ENCODE measurements around the gene HK3. TPM values are rescaled to one million over a fixed set of nuclear protein-coding genes. Genes with fewer than 3 reads are reported as not detected.

The HK3 gene
- polyA plus RNA-seq, 2 donors = 0.49 to 1.6 TPM

DNA sequence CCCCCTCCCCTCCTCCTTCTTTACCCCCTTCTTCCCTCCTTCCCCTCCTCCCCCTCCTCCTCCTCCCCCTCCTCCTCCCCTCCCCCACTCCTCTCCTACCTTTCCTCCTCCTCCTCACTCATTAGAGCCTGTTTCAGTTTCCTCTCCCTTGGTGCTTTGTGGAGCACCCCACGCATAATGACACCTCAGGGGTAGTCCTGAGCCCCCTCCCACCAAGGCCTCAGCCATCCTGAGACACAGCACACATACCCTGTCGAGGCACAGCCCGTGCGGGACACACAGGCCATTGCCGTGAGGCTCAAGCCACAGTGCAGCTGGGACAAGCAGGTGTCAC is 35.4 kb downstream of the HK3 start:
- H3K4me3 ChIP-seq (ENCODE audit: low read depth in 1 of 2, low read length in 2 of 2) = no peak overlapping the region
- no peak overlapping the region for H3K27ac ChIP-seq (ENCODE audit: low read depth in 2 of 2, low read length in 1 of 2)
- WGBS, 2 donors = 40 to 49% methylated on average over 5 of the region's 5 CpGs
- no peaks in the 10 kb centered on the region for H3K36me3 ChIP-seq (ENCODE audit: control insufficient read depth in 2 of 2, insufficient read depth in 2 of 2, low read length in 1 of 2)
- H3K9me3 ChIP-seq (ENCODE audit: control insufficient read depth in 2 of 2, insufficient read depth in 1 of 2, low read depth in 1 of 2, low read length in 1 of 2) = no peaks in the 10 kb centered on the region
- H3K27me3 ChIP-seq (ENCODE audit: control insufficient read depth in 1 of 2, insufficient read depth in 2 of 2, low read length in 2 of 2) = peaks cover 0 to 7% of the 10 kb centered on the region in 2 donors
- H3K4me1 ChIP-seq (ENCODE audit: control insufficient read depth in 2 of 2, insufficient read depth in 2 of 2, low read length in 1 of 2) = no peaks in the 10 kb centered on the region

DNA sequence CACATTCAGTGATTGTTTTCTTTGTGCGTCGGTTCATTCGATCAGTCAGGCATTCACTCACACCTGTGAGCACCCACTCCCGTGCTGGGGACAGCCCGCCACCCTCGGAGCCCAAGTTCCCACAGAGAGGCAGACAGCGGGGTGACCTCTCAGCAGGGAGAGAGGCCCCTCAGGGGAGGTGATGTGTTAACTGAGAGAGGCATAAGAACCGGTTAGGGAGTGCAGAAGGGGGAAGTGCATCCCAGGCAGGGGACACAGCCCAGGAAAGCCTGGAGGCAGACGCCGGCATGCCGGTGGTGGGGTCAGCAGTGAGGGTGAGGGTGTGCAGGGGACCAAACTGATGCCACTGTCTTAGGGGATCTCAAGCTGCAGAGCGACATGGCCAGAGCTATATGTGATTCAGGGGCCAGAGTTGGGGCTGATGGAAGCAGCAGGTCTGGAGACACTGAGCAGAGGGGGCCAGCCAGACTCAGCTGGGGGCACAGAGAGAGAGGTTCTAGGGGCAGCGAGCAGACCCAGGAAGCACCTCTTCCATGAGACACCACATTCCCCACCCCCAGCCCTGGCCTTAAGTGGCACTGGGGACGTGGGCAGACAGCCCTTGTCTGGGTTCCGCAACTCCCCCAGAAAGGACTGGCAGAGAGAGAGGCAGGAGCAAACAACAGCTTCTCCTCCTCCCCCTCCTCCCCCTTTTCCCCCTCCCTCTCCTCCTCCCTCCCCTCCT is 35.9 kb downstream of the HK3 start:
- H3K4me1 ChIP-seq (ENCODE audit: control insufficient read depth in 2 of 2, insufficient read depth in 2 of 2, low read length in 1 of 2) = no peaks in the 10 kb centered on the region
- H3K36me3 ChIP-seq (ENCODE audit: control insufficient read depth in 2 of 2, insufficient read depth in 2 of 2, low read length in 1 of 2) = no peaks in the 10 kb centered on the region
- no peaks in the 10 kb centered on the region for H3K9me3 ChIP-seq (ENCODE audit: control insufficient read depth in 2 of 2, insufficient read depth in 1 of 2, low read depth in 1 of 2, low read length in 1 of 2)
- no peak overlapping the region for H3K4me3 ChIP-seq (ENCODE audit: low read depth in 1 of 2, low read length in 2 of 2)
- 12 to 14% methylated on average over 13 to 15 of the region's 15 CpGs for WGBS, 2 donors
- no peak overlapping the region for H3K27ac ChIP-seq (ENCODE audit: low read depth in 2 of 2, low read length in 1 of 2)
- peaks cover 0 to 7% of the 10 kb centered on the region in 2 donors for H3K27me3 ChIP-seq (ENCODE audit: control insufficient read depth in 1 of 2, insufficient read depth in 2 of 2, low read length in 2 of 2)

DNA sequence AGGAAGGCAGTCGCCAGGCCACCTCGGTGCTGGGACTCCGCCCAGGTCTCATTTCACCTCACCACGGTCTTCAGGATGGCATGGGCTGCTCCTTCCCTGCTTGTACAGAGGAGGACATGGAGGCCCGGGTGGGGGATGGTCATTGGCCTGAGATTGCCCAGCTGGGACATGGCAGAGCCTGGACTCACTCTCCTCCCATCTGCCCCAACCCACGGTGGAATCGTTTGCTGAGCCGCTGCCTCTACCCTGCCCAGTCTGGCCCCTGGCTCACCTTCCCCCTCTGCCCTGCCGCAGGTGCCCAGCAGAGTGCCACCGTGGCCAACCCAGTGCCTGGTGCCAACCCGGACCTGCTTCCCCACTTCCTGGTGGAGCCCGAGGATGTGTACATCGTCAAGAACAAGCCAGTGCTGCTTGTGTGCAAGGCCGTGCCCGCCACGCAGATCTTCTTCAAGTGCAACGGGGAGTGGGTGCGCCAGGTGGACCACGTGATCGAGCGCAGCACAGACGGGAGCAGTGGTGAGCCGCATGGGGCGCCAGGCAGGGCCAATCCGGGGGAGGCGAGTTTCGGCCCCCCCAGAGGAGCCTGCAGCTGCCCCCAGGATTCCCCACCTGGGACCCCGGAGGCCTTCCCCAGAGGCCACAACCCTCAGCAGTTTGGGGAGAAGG is 36.7 kb downstream of the HK3 start:
- H3K36me3 ChIP-seq (ENCODE audit: control insufficient read depth in 2 of 2, insufficient read depth in 2 of 2, low read length in 1 of 2) = no peaks in the 10 kb centered on the region
- WGBS, 2 donors = 55 to 56% methylated on average over 24 to 28 of the region's 28 CpGs
- peaks cover 0 to 7% of the 10 kb centered on the region in 2 donors for H3K27me3 ChIP-seq (ENCODE audit: control insufficient read depth in 1 of 2, insufficient read depth in 2 of 2, low read length in 2 of 2)
- peaks cover 0 to under 1% of the 10 kb centered on the region in 2 donors for H3K9me3 ChIP-seq (ENCODE audit: control insufficient read depth in 2 of 2, insufficient read depth in 1 of 2, low read depth in 1 of 2, low read length in 1 of 2)
- H3K4me1 ChIP-seq (ENCODE audit: control insufficient read depth in 2 of 2, insufficient read depth in 2 of 2, low read length in 1 of 2) = no peaks in the 10 kb centered on the region
- no peak overlapping the region for H3K27ac ChIP-seq (ENCODE audit: low read depth in 2 of 2, low read length in 1 of 2)
- no peak overlapping the region for H3K4me3 ChIP-seq (ENCODE audit: low read depth in 1 of 2, low read length in 2 of 2)

DNA sequence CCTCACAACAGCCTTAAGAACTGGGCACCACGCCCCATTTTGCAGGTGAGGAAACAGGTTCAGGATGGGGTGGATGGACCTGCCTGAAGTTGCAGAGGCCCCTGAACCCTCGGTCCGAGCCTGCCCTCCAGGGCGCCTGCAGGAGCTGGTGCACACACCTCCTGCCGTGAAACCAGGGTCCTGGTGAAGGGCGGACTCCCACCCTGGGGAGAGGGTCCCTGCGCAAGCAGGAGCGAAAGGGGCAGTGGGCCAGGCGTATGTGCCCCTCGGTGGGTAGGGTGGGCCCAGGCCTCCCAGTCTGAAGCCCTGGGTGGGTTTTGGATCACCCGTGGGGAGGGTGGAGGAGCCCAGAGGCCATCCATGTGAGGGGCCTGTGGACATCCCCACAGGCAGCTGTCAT is 37.9 kb downstream of the HK3 start:
- Histone ChIP-seq H3K27me3 (ENCODE audit: control insufficient read depth in 1 of 2, insufficient read depth in 2 of 2, low read length in 2 of 2) (peaks cover 0 to 7% of the 10 kb centered on the region in 2 donors), H3K4me1 (ENCODE audit: control insufficient read depth in 2 of 2, insufficient read depth in 2 of 2, low read length in 1 of 2) (no peaks in the 10 kb centered on the region), H3K9me3 (ENCODE audit: control insufficient read depth in 2 of 2, insufficient read depth in 1 of 2, low read depth in 1 of 2, low read length in 1 of 2) (peaks cover 0 to 2% of the 10 kb centered on the region in 2 donors), H3K4me3 (ENCODE audit: low read depth in 1 of 2, low read length in 2 of 2) (no peak overlapping the region), H3K27ac (ENCODE audit: low read depth in 2 of 2, low read length in 1 of 2) (no peak overlapping the region), H3K36me3 (ENCODE audit: control insufficient read depth in 2 of 2, insufficient read depth in 2 of 2, low read length in 1 of 2) (no peaks in the 10 kb centered on the region)
- WGBS, 2 donors = 80 to 89% methylated on average over 11 of the region's 11 CpGs

DNA sequence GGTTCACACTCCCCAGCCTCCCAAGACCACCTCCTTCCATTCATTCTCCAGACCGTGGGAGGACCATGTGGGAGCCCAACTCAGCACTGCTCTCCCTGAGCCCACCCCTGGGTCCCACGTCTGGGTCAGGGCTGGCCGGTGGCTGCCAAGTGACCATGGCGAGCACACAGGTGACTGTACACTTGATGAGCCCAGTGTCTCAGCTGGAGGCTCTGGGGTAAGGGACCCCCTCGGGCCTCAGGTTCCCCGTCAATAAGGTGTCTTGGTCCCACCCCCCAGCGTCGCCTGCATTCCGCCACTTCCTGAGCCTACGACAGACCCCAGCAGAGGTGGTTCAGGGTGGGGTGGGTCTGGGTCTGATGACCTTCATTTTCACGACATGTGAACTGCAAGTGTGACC is 38.8 kb downstream of the HK3 start:
- Histone ChIP-seq H3K9me3 (ENCODE audit: control insufficient read depth in 2 of 2, insufficient read depth in 1 of 2, low read depth in 1 of 2, low read length in 1 of 2) (peaks cover 0 to 2% of the 10 kb centered on the region in 2 donors), H3K27me3 (ENCODE audit: control insufficient read depth in 1 of 2, insufficient read depth in 2 of 2, low read length in 2 of 2) (peaks cover 0 to 7% of the 10 kb centered on the region in 2 donors), H3K4me1 (ENCODE audit: control insufficient read depth in 2 of 2, insufficient read depth in 2 of 2, low read length in 1 of 2) (no peaks in the 10 kb centered on the region), H3K27ac (ENCODE audit: low read depth in 2 of 2, low read length in 1 of 2) (no peak overlapping the region), H3K36me3 (ENCODE audit: control insufficient read depth in 2 of 2, insufficient read depth in 2 of 2, low read length in 1 of 2) (no peaks in the 10 kb centered on the region), H3K4me3 (ENCODE audit: low read depth in 1 of 2, low read length in 2 of 2) (no peak overlapping the region)
- 71 to 74% methylated on average over 11 of the region's 11 CpGs for WGBS, 2 donors

DNA sequence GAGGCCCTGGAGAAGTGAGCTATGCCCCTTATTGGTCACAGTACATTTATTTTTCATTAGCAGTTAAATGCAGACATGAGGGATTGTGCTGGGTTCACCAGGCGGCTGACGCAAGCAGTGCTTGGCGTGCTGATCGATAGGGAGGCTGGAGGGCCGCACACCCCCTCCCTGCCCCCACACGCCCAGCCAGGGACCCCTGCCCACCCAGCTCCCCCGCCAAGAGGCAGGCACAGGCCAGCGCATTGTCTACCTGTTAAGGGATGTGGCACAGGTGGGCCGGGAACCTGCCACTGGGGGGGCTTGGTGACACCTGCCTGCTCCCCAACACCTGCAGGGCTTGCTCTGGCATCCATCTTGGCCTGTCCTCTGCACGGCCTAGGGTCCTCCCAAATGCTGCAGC is 39.2 kb downstream of the HK3 start:
- H3K4me1 ChIP-seq (ENCODE audit: control insufficient read depth in 2 of 2, insufficient read depth in 2 of 2, low read length in 1 of 2) = no peaks in the 10 kb centered on the region
- H3K27me3 ChIP-seq (ENCODE audit: control insufficient read depth in 1 of 2, insufficient read depth in 2 of 2, low read length in 2 of 2) = peaks cover 0 to 7% of the 10 kb centered on the region in 2 donors
- H3K27ac ChIP-seq (ENCODE audit: low read depth in 2 of 2, low read length in 1 of 2) = no peak overlapping the region
- H3K9me3 ChIP-seq (ENCODE audit: control insufficient read depth in 2 of 2, insufficient read depth in 1 of 2, low read depth in 1 of 2, low read length in 1 of 2) = peaks cover 0 to 2% of the 10 kb centered on the region in 2 donors
- no peak overlapping the region for H3K4me3 ChIP-seq (ENCODE audit: low read depth in 1 of 2, low read length in 2 of 2)
- H3K36me3 ChIP-seq (ENCODE audit: control insufficient read depth in 2 of 2, insufficient read depth in 2 of 2, low read length in 1 of 2) = no peaks in the 10 kb centered on the region
- WGBS, 2 donors = 54 to 63% methylated on average over 10 of the region's 10 CpGs

DNA sequence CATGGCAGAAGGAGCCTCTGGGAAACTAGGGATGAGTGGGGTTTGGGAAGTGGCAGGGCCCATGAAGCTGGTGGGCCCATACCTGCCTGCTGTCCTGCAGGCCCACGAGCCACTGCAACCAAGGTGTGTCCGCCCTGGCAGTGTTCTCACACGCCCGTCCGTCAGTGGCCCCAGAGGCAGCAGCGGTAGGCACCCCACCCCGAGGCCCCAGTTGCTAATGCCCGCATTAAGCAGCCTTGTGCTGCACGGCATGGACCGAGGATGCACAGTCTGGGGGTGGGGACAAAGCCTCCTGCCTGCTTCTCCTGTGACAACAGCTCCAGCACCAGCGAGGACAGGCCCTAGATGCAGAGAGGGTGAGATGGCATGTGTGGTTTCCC is 41.3 kb downstream of the HK3 start:
- no peaks in the 10 kb centered on the region for H3K4me1 ChIP-seq (ENCODE audit: control insufficient read depth in 2 of 2, insufficient read depth in 2 of 2, low read length in 1 of 2)
- H3K27me3 ChIP-seq (ENCODE audit: control insufficient read depth in 1 of 2, insufficient read depth in 2 of 2, low read length in 2 of 2) = peaks cover 0 to 7% of the 10 kb centered on the region in 2 donors
- peaks cover 0 to 2% of the 10 kb centered on the region in 2 donors for H3K9me3 ChIP-seq (ENCODE audit: control insufficient read depth in 2 of 2, insufficient read depth in 1 of 2, low read depth in 1 of 2, low read length in 1 of 2)
- 66 to 69% methylated on average over 11 of the region's 11 CpGs for WGBS, 2 donors
- H3K27ac ChIP-seq (ENCODE audit: low read depth in 2 of 2, low read length in 1 of 2) = no peak overlapping the region
- no peak overlapping the region for H3K4me3 ChIP-seq (ENCODE audit: low read depth in 1 of 2, low read length in 2 of 2)
- H3K36me3 ChIP-seq (ENCODE audit: control insufficient read depth in 2 of 2, insufficient read depth in 2 of 2, low read length in 1 of 2) = no peaks in the 10 kb centered on the region

DNA sequence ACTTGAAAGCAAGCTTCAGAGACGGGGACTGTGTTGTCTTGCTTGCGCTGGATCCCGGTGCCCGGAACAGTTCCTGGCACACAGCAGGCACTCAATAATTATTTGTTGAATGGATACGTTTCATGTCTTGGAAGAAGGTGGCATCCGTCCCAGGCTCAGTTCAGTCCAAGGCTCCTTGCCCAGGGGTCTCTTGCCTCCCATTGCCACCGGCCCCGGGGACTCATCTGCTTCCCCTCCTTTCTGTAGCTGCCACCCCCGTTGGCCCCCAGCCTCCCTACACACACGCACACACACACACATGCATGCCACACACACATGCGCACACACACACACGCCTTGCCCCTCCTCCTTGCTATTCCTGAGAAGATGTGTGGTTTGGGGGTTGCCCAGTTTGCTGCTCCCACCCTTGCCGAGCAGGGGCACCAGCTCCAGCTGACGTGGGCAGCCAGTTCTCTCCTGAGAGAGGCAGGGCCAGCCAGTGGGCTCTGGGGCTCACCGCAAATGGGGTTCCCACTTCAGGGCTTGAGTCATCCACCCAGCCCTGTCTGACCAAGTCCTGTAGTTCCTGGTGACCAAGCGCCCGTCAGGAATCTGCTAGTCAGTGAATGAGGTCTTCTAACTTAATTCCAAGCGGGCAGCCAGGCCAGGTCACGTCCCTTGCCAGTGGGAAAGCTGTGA is 41.8 kb downstream of the HK3 start:
- Histone ChIP-seq H3K9me3 (ENCODE audit: control insufficient read depth in 2 of 2, insufficient read depth in 1 of 2, low read depth in 1 of 2, low read length in 1 of 2) (peaks cover 0 to 2% of the 10 kb centered on the region in 2 donors), H3K27me3 (ENCODE audit: control insufficient read depth in 1 of 2, insufficient read depth in 2 of 2, low read length in 2 of 2) (peaks cover 0 to 4% of the 10 kb centered on the region in 2 donors), H3K4me1 (ENCODE audit: control insufficient read depth in 2 of 2, insufficient read depth in 2 of 2, low read length in 1 of 2) (no peaks in the 10 kb centered on the region), H3K27ac (ENCODE audit: low read depth in 2 of 2, low read length in 1 of 2) (no peak overlapping the region), H3K36me3 (ENCODE audit: control insufficient read depth in 2 of 2, insufficient read depth in 2 of 2, low read length in 1 of 2) (no peaks in the 10 kb centered on the region), H3K4me3 (ENCODE audit: low read depth in 1 of 2, low read length in 2 of 2) (no peak overlapping the region)
- 49 to 61% methylated on average over 19 of the region's 19 CpGs for WGBS, 2 donors

DNA sequence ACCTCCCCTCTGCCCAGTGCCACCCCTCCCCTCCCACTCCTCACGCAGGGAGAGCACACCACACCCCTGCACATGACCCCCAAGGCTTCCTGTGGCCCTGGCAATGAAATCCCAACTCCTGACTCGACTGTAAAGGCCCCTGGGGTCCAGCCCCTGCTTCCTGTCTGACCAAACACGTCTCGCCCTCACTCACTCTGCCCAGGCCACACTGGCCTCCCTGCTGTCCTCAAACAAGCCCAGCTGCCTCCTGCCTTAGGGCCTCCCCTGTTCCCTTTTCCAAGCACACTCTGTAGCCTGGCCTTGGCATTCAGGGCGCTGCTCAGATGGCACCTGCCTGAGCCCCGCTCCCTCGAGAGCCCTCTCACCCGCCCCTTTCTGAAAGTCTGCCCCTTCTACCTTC is 42.4 kb downstream of the HK3 start:
- Histone ChIP-seq H3K36me3 (ENCODE audit: control insufficient read depth in 2 of 2, insufficient read depth in 2 of 2, low read length in 1 of 2) (no peaks in the 10 kb centered on the region), H3K27ac (ENCODE audit: low read depth in 2 of 2, low read length in 1 of 2) (no peak overlapping the region), H3K4me3 (ENCODE audit: low read depth in 1 of 2, low read length in 2 of 2) (no peak overlapping the region), H3K4me1 (ENCODE audit: control insufficient read depth in 2 of 2, insufficient read depth in 2 of 2, low read length in 1 of 2) (no peaks in the 10 kb centered on the region), H3K27me3 (ENCODE audit: control insufficient read depth in 1 of 2, insufficient read depth in 2 of 2, low read length in 2 of 2) (no peaks in the 10 kb centered on the region), H3K9me3 (ENCODE audit: control insufficient read depth in 2 of 2, insufficient read depth in 1 of 2, low read depth in 1 of 2, low read length in 1 of 2) (peaks cover 0 to 2% of the 10 kb centered on the region in 2 donors)
- WGBS, 2 donors = 45 to 54% methylated on average over 8 of the region's 8 CpGs

All from esophagus (tissue), 2 donors.